Mucosa of descending colon (tissue), 3 donors: ENCODE results near the gene MGAT4B. TPM values are rescaled to one million over a fixed set of nuclear protein-coding genes. Genes with fewer than 3 reads are reported as not detected.
"Not testable (repeated sequence)": the region's sequence is repeated elsewhere in the genome, so short reads cannot be mapped to it uniquely, and the experiment has no call there.

Experiments used
- ATAC-seq: fragments of 200-7000 bp; cut with Tn5 transposase; one replicate; pipeline ENCODE4 v1.9.1; 2020; ENCODE audit warnings: mild to moderate bottlenecking, moderate library complexity
- DNase-seq, 3 donors: peaks; one replicate each; pipeline ENCODE4 v3.0.0-alpha.2; 2020
- H3K36me3 ChIP-seq: fragments of 200-600 bp; one replicate; pipeline ENCODE4 v1.8.0; 2021; ENCODE audit warnings: low read depth, mild to moderate bottlenecking
- H3K4me1 ChIP-seq: fragments of 200-600 bp; one replicate; pipeline ENCODE4 v1.8.0; 2021; ENCODE audit warnings: low read depth, mild to moderate bottlenecking
- H3K4me3 ChIP-seq: fragments of 200-600 bp; one replicate; pipeline ENCODE4 v1.8.0; 2021; ENCODE audit warnings: mild to moderate bottlenecking
- H3K9me3 ChIP-seq: fragments of 200-600 bp; one replicate; pipeline ENCODE4 v1.8.0; 2021; ENCODE audit warnings: mild to moderate bottlenecking
- intact Hi-C, 2 donors: fragments of 100-400 bp; cut with DNase I in 1 of 2; cut with micrococcal nuclease in 1 of 2; formaldehyde crosslinking; loops; one replicate each; pipeline versions ENCODE4 v1.11.0 to v1.11.1; 2022; cut with DNase I, micrococcal nuclease
- total RNA-seq, 3 donors: library from RNA; stranded (reverse); fragmentation: NEBNext Ultra II Directional in 2 of 3; extraction: Animal tissue kit (Norgen Biotek cat#: 25700) in 2 of 3; gene quantifications; one replicate each; pipeline versions ENCODE4 v1.2.1 to v1.2.4, GENCODE V29; 2021 to 2023
- TF ChIP-seq, protein P1 (sequence below): fragments of 200-600 bp; IDR thresholded peaks from one replicate; pipeline ENCODE4 v1.8.0; 2022; ENCODE audit warnings: antibody characterized with exemption, mild to moderate bottlenecking
- donor health status: DM: no; HTN: no; CAD: no; lungs with moderate emphysema.
- donor health status: DM: no; HTN: no; CAD: no.
- donor health status: DM: no; HTN: yes; CAD: no.

Gene MGAT4B
- total RNA-seq, 3 donors from 2014 or later = 274 to 623 (median 476) TPM

DNA sequence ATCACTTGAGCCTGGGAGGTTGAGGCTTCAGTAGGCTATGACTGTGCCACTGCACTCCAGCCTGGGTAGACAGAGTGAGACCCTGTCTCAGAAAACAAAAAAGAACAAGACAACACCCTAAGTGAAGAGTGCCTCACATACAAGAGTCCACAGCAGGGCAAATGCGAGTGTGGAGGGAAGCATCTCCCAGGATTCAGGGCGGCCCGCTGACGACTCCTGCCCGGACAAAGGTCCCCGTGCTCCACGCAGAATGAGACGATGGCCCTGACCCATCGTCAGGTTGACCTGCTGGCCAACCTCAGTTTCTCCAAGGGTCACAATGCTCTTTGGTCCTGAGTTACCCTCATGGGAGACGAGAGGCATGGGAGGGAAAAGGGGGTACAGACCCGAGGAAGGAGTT, 33.7 kb upstream of the MGAT4B start:
- intact Hi-C loops = no loop called here
- ATAC-seq (no peak), DNase-seq (no peak)

DNA sequence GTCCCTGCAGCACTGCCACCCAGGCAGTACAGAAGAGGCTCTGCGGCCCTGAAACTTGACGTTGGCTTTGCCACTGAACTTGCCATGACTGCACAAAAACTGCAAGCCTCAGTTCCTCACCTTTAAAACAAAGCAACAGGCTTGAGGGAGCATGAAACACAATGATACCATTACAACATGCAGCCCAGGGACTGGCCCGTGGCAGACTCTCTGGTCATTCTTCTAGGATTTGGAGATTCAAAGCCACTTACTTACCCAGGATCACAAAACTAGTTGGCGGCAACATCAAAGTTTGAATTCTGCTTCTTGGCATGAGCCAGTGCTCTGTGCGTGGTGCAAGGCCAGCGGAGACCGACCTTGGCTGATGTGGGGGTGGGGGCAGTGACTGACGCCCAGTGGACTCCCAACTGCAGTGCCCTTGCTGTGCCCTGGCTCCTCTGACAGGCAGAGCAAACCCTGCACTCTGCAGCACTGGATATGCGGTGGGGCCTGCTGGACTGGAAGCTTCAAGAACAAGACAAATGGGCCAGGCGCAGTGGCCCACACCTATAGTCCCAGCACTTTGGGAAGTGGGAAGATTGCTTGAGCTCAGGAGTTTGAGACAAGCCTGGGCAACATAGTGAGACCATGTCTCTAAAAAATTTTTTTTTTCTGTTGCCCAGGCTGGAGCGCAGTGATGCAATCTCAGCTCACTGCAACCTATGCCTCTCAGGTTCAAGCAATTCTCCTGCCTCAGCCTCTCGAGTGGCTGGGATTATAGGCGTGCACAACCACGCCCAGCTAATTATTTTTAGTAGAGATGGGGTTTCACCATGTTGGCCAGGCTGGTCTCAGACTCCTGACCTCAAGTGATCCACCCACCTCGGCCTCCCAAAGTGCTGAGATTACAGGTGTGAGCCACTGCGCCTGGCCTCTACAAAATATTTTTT, 32.9 kb upstream of the MGAT4B start:
- DNase-seq = no peak
- H3K4me3 ChIP-seq = no peak overlapping the region
- no peaks in the 10 kb centered on the region for H3K4me1 ChIP-seq
- intact Hi-C loops = no loop called here
- ATAC-seq = peak; percentile 14
- H3K36me3 ChIP-seq = no peaks in the 10 kb centered on the region
- H3K9me3 ChIP-seq = no peaks in the 10 kb centered on the region
- TF ChIP-seq, protein P1, sequence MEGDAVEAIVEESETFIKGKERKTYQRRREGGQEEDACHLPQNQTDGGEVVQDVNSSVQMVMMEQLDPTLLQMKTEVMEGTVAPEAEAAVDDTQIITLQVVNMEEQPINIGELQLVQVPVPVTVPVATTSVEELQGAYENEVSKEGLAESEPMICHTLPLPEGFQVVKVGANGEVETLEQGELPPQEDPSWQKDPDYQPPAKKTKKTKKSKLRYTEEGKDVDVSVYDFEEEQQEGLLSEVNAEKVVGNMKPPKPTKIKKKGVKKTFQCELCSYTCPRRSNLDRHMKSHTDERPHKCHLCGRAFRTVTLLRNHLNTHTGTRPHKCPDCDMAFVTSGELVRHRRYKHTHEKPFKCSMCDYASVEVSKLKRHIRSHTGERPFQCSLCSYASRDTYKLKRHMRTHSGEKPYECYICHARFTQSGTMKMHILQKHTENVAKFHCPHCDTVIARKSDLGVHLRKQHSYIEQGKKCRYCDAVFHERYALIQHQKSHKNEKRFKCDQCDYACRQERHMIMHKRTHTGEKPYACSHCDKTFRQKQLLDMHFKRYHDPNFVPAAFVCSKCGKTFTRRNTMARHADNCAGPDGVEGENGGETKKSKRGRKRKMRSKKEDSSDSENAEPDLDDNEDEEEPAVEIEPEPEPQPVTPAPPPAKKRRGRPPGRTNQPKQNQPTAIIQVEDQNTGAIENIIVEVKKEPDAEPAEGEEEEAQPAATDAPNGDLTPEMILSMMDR = no peak

More for the DNA sequence above, 33.7 kb upstream of the MGAT4B start:
- no peak overlapping the region for H3K4me3 ChIP-seq
- H3K36me3 ChIP-seq = no peaks in the 10 kb centered on the region
- TF ChIP-seq, protein P1 = no peak
- peaks cover 3% of the 10 kb centered on the region for H3K9me3 ChIP-seq
- no peaks in the 10 kb centered on the region for H3K4me1 ChIP-seq

DNA sequence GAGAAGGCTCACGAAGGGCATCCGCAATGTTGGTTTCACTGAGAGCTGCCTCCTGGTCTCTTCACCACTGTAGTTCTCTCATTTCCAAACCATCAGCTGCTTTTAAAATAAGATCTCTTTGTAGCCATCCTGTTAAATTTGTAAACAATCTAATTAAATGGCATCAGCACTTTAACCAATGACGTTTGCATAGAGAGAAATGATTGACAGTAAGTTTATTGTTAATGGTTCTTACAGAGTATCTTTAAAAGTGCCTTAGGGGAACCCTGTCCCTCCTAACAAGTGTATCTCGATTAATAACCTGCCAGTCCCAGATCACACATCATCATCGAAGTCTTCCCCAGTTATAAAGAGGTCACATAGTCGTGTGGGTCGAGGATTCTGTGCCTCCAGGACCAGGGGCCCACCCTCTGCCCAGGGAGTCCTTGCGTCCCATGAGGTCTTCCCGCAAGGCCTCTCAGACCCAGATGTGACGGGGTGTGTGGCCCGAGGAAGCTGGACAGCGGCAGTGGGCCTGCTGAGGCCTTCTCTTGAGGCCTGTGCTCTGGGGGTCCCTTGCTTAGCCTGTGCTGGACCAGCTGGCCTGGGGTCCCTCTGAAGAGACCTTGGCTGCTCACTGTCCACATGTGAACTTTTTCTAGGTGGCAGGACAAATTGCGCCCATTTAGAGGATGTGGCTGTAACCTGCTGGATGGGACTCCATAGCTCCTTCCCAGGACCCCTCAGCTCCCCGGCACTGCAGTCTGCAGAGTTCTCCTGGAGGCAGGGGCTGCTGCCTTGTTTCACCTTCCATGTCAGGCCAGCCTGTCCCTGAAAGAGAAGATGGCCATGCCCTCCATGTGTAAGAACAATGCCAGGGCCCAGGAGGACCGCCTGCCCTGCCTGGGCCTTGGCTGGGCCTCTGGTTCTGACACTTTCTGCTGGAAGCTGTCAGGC, 30.7 kb upstream of the MGAT4B start:
- ATAC-seq (no peak), DNase-seq (no peak)
- intact Hi-C loops = no loop called here
- TF ChIP-seq, protein P1 = no peak
- Histone ChIP-seq H3K36me3 (peaks cover 14% of the 10 kb centered on the region), H3K4me3 (no peak overlapping the region), H3K9me3 (no peaks in the 10 kb centered on the region), H3K4me1 (no peaks in the 10 kb centered on the region)

DNA sequence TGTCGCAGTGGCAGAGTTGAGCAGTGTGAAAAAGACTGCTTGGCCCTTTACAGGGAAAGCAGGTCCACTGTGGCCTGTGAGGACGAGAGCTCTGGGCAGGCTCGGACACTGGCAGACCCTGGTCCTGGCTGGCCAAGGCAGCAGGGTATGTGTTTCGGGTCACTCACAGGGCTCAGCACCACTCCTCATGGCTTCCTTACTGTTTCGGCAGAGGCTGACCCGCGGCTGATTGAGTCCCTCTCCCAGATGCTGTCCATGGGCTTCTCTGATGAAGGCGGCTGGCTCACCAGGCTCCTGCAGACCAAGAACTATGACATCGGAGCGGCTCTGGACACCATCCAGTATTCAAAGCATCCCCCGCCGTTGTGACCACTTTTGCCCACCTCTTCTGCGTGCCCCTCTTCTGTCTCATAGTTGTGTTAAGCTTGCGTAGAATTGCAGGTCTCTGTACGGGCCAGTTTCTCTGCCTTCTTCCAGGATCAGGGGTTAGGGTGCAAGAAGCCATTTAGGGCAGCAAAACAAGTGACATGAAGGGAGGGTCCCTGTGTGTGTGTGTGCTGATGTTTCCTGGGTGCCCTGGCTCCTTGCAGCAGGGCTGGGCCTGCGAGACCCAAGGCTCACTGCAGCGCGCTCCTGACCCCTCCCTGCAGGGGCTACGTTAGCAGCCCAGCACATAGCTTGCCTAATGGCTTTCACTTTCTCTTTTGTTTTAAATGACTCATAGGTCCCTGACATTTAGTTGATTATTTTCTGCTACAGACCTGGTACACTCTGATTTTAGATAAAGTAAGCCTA, 29.8 kb upstream of the MGAT4B start:
- ATAC-seq = peak; percentile 60
- Histone ChIP-seq H3K4me1 (no peaks in the 10 kb centered on the region), H3K36me3 (peaks cover 17% of the 10 kb centered on the region), H3K4me3 (no peak overlapping the region), H3K9me3 (no peaks in the 10 kb centered on the region)
- TF ChIP-seq, protein P1 = no peak
- no peak for DNase-seq
- intact Hi-C loops = no loop called here

DNA sequence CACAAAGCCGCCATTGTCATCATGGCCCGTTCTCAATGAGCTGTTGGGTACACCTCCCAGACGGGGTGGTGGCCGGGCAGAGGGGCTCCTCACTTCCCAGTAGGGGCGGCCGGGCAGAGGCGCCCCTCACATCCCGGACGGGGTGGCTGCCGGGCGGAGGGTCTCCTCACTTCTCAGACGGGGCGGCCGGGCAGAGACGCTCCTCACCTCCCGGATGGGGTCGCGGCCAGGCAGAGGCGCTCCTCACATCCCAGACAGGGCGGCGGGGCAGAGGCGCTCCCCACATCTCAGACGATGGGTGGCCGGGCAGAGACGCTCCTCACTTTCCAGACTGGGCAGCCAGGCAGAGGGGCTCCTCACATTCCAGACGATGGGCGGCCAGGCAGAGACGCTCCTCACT, 28.2 kb upstream of the MGAT4B start:
- H3K4me1 ChIP-seq, intact Hi-C loops: not testable (repeated sequence)

More for the DNA sequence above, 28.2 kb upstream of the MGAT4B start:
- not testable (repeated sequence) for DNase-seq, H3K4me3 ChIP-seq, ATAC-seq, H3K9me3 ChIP-seq
- peaks cover 17% of the 10 kb centered on the region for H3K36me3 ChIP-seq
